Liver (tissue), 9 donors: ENCODE data around the gene LTO1. TPM values are rescaled to one million over a fixed set of nuclear protein-coding genes. Genes with fewer than 3 reads are reported as not detected.

Source experiments
- DNase-seq: peaks from one replicate; pipeline ENCODE4 v3.0.0-alpha.2; 2017; ENCODE audit warnings: low spot score
- H3K27ac ChIP-seq, 2 donors: one replicate each; pipeline ENCODE4 v1.7.0; 2013; ENCODE audit warnings: inconsistent platforms in 2 of 2, low read length in 2 of 2, control low read depth in 1 of 2, low read depth in 1 of 2, mild to moderate bottlenecking in 1 of 2
- H3K27me3 ChIP-seq, 4 donors: one replicate each; pipeline versions ENCODE4 v1.6.1 to v1.7.0; 2013; ENCODE audit warnings: low read length in 3 of 4, inconsistent platforms in 1 of 4, mild to moderate bottlenecking in 1 of 4, moderate library complexity in 1 of 4; ENCODE audit not compliant: control insufficient read depth in 4 of 4, insufficient read depth in 4 of 4
- H3K36me3 ChIP-seq, 4 donors: one replicate each; pipeline versions ENCODE4 v1.6.1 to v1.7.0; 2013; ENCODE audit warnings: low read length in 3 of 4, mild to moderate bottlenecking in 3 of 4, low read depth in 1 of 4, moderate library complexity in 1 of 4; ENCODE audit not compliant: control insufficient read depth in 4 of 4, insufficient read depth in 3 of 4
- H3K4me1 ChIP-seq, 4 donors: one replicate each; pipeline versions ENCODE4 v1.6.1 to v1.7.0; 2013; ENCODE audit warnings: low read length in 3 of 4, mild to moderate bottlenecking in 3 of 4, moderate library complexity in 1 of 4; ENCODE audit not compliant: control insufficient read depth in 4 of 4, insufficient read depth in 4 of 4
- H3K4me3 ChIP-seq, 3 donors: one replicate each; pipeline versions ENCODE4 v1.6.1 to v1.7.0; 2013; ENCODE audit warnings: low read length in 3 of 3, control low read depth in 1 of 3, low read depth in 1 of 3, mild to moderate bottlenecking in 1 of 3
- H3K9ac ChIP-seq, 2 donors: one replicate each; pipeline ENCODE4 v1.7.0; 2013; ENCODE audit warnings: low read length in 2 of 2, mild to moderate bottlenecking in 2 of 2, moderate library complexity in 2 of 2, control low read depth in 1 of 2, low read depth in 1 of 2
- H3K9me3 ChIP-seq, 4 donors: one replicate each; pipeline versions ENCODE4 v1.6.1 to v1.7.0; 2013; ENCODE audit warnings: low read length in 3 of 4; ENCODE audit not compliant: control insufficient read depth in 4 of 4
- ATF3 ChIP-seq: IDR thresholded peaks from 2 replicates; pipeline ENCODE4 v1.6.1; 2016; ENCODE audit warnings: antibody characterized with exemption
- EGR1 ChIP-seq, 2 donors: IDR thresholded peaks; 2 replicates each; pipeline ENCODE4 v1.6.1; 2016 to 2018; ENCODE audit warnings: antibody characterized with exemption in 2 of 2, low read depth in 2 of 2
- FOXA1 ChIP-seq: IDR thresholded peaks from 2 replicates; pipeline ENCODE4 v1.6.1; 2016; ENCODE audit warnings: antibody characterized with exemption
- FOXA2 ChIP-seq: IDR thresholded peaks from 2 replicates; pipeline ENCODE4 v1.6.1; 2016; ENCODE audit warnings: antibody characterized with exemption
- HNF4G ChIP-seq: IDR thresholded peaks from 2 replicates; pipeline ENCODE4 v1.6.1; 2016; ENCODE audit warnings: antibody characterized with exemption
- JUND ChIP-seq, 2 donors: IDR thresholded peaks; 2 replicates each; pipeline ENCODE4 v1.6.1; 2016; ENCODE audit warnings: antibody characterized with exemption in 2 of 2
- NR2F2 ChIP-seq: IDR thresholded peaks from 2 replicates; pipeline ENCODE4 v1.6.1; 2016; ENCODE audit warnings: antibody characterized with exemption
- RAD21 ChIP-seq, 2 donors: IDR thresholded peaks; 2 replicates each; pipeline ENCODE4 v1.6.1; 2016; ENCODE audit warnings: antibody characterized with exemption in 2 of 2, mild to moderate bottlenecking in 2 of 2
- REST ChIP-seq: IDR thresholded peaks from 2 replicates; pipeline ENCODE4 v1.6.1; 2016; ENCODE audit warnings: antibody characterized with exemption, mild to moderate bottlenecking
- RXRA ChIP-seq, 2 donors: IDR thresholded peaks; 2 replicates each; pipeline ENCODE4 v1.6.1; 2017 to 2018; ENCODE audit warnings: antibody characterized with exemption in 2 of 2, mild to moderate bottlenecking in 1 of 2
- SP1 ChIP-seq: IDR thresholded peaks from 2 replicates; pipeline ENCODE4 v1.6.1; 2018; ENCODE audit warnings: antibody characterized with exemption, mild to moderate bottlenecking
- TAF1 ChIP-seq: conservative IDR thresholded peaks from 2 replicates; pipeline ENCODE4 v1.6.1; 2016; ENCODE audit warnings: antibody characterized with exemption, mild to moderate bottlenecking
- WGBS: extraction: QIAGEN DNeasy Blood & Tissue Kit; methylation state at CpG from one replicate; pipeline ENCODE4 v1.1.7; 2013; 5-methylcytosine and 5-hydroxymethylcytosine counted together
- polyA plus RNA-seq, 2 donors: library from polyadenylated mRNA; stranded (reverse) in 1 of 2; unstranded in 1 of 2; fragments of 200-250 nt in 1 of 2; fragments of >200 nt in 1 of 2; fragmentation: Nextera tagmentation in 1 of 2; extraction: Ambion mirVana in 1 of 2; gene quantifications; one replicate each; pipeline versions ENCODE4 v1.2.1 to v1.2.3, GENCODE V29; 2013 to 2015
- total RNA-seq, 2 donors: library from RNA; depleted of rRNA; stranded (reverse); fragments of >200 nt; gene quantifications; one replicate each; pipeline ENCODE4 v1.2.3, GENCODE V29; 2014
- TF ChIP-seq, protein P1 (sequence below): fragments of 150-350 bp; IDR thresholded peaks from 2 replicates; pipeline ENCODE4 v1.5.1; 2017; ENCODE audit warnings: improper control_type of control experiment, low read depth, low read length; ENCODE audit not compliant: missing input control
- TF ChIP-seq, protein P2 (sequence below): IDR thresholded peaks from 2 replicates; pipeline ENCODE4 v1.6.1; 2016; ENCODE audit warnings: antibody characterized with exemption
- TF ChIP-seq, protein P3 (sequence below): IDR thresholded peaks from 2 replicates; pipeline ENCODE4 v1.6.1; 2016; ENCODE audit warnings: antibody characterized with exemption
- donor health status: healthy.
- donor health status: healthy.
- donor health status: healthy.
- donor health status: healthy.
- donor health status: healthy.

LTO1 gene
- total and polyA plus RNA-seq, 4 donors, result 4.9 to 12.3 (median 7.3) TPM

DNA sequence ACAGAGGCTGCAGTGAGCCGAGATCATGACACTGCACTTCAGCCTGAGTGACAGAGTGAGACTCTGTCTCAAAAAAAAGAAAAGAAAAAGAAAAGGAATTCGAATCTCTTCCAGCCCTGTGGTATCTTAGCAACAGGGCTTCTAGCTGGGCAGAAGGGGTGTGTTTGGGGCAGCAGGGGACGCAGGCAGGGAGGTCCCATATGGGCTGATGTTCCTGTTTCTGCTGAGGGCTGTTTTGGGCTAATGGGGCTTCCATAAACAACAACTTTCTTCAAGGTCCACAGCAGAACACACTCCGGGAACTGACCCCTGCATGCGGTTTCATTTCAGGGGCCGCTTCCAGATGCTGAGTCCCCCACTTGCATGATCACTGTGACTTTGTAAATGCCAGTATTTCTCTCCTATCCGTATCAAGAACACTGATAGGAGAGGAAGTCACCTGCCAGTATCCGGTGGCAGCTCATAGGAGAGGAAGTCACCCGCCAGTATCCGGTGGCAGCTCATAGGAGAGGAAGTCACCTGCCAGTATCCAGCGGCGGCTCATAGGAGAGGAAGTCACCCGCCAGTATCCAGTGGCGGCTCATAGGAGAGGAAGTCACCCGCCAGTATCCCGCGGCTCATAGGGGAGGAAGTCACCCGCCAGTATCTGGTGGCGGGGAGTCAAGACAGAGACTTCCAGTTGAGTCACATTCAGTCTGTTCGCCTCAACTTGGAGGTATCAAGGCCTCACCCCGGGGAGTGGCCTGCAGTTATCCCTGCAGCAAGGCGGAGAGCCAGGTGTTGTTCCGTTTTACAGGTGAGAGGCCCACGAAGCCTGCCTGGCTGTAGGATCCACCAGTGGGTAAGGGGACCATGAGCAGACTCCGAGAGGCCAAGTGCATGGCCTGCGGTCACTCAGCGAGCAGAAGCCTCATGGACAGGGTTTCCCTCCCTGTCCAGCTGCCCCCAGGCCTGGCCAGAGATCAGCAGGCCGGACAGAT is 37.0 kb upstream of the LTO1 start:
- Histone ChIP-seq H3K36me3 (no peaks in the 10 kb centered on the region), H3K4me1 (no peaks in the 10 kb centered on the region), H3K4me3 (no peak overlapping the region), H3K9ac (no peak overlapping the region), H3K27me3 (peaks cover 0 to 2% (median 0%) of the 10 kb centered on the region in 4 donors), H3K27ac (no peak overlapping the region), H3K9me3 (no peaks in the 10 kb centered on the region)
- TF ChIP-seq RXRA (IDR thresholded peaks at IDR 0.05), result no peak
- TF ChIP-seq, protein P1, sequence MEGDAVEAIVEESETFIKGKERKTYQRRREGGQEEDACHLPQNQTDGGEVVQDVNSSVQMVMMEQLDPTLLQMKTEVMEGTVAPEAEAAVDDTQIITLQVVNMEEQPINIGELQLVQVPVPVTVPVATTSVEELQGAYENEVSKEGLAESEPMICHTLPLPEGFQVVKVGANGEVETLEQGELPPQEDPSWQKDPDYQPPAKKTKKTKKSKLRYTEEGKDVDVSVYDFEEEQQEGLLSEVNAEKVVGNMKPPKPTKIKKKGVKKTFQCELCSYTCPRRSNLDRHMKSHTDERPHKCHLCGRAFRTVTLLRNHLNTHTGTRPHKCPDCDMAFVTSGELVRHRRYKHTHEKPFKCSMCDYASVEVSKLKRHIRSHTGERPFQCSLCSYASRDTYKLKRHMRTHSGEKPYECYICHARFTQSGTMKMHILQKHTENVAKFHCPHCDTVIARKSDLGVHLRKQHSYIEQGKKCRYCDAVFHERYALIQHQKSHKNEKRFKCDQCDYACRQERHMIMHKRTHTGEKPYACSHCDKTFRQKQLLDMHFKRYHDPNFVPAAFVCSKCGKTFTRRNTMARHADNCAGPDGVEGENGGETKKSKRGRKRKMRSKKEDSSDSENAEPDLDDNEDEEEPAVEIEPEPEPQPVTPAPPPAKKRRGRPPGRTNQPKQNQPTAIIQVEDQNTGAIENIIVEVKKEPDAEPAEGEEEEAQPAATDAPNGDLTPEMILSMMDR, result no peak
- TF ChIP-seq JUND (IDR thresholded peaks at IDR 0.05), result no peak
- TF ChIP-seq, protein P2, sequence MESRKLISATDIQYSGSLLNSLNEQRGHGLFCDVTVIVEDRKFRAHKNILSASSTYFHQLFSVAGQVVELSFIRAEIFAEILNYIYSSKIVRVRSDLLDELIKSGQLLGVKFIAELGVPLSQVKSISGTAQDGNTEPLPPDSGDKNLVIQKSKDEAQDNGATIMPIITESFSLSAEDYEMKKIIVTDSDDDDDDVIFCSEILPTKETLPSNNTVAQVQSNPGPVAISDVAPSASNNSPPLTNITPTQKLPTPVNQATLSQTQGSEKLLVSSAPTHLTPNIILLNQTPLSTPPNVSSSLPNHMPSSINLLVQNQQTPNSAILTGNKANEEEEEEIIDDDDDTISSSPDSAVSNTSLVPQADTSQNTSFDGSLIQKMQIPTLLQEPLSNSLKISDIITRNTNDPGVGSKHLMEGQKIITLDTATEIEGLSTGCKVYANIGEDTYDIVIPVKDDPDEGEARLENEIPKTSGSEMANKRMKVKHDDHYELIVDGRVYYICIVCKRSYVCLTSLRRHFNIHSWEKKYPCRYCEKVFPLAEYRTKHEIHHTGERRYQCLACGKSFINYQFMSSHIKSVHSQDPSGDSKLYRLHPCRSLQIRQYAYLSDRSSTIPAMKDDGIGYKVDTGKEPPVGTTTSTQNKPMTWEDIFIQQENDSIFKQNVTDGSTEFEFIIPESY, result no peak
- TF ChIP-seq, protein P3, sequence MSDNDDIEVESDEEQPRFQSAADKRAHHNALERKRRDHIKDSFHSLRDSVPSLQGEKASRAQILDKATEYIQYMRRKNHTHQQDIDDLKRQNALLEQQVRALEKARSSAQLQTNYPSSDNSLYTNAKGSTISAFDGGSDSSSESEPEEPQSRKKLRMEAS, result no peak
- TF ChIP-seq HNF4G, result no peak
- no peak for TF ChIP-seq EGR1 (IDR thresholded peaks at IDR 0.05; ENCODE audit: low read depth in 2 of 2)
- TF ChIP-seq NR2F2, result no peak
- no peak for TF ChIP-seq TAF1
- no peak for TF ChIP-seq ATF3
- 68% methylated on average over 28 of the region's 28 CpGs for WGBS
- DNase-seq, result no peak

DNA sequence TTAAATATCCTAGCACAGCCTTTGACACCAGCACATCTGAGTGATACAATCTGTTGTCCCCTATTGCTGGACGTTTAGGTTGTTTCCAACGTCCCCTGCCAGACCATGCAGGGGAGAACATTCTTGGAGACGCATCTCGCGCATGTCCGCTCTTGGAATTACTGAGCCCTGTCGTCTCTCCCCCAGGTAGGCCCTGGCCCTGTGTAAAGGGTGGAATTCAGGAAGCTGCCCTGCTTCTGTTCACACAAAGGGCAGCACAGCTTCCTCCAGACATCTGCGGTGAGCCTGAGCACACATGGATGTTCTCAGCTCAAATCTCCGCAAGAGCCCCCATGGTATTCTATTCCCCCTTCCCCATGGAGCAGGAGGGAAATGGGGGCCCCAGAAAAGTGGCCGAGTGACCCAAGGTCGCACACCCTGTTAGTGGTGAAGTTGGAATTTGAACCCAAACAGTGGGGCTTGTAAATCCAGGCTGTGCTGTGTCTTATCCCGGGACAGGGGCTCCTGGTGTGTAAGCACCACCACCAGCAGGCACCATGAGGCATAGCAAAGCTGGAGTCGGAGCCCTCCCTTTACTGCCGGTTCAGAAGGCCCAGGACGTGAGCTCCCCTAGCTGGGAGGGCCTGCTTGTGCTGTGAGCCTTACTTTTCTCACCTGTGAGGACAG is 33.7 kb upstream of the LTO1 start:
- Histone ChIP-seq H3K9me3 (no peaks in the 10 kb centered on the region), H3K4me1 (peaks cover 0 to 10% (median 5%) of the 10 kb centered on the region in 4 donors), H3K27ac (no peak overlapping the region), H3K36me3 (no peaks in the 10 kb centered on the region), H3K27me3 (peaks cover 0 to 6% (median 0%) of the 10 kb centered on the region in 4 donors), H3K4me3 (no peak overlapping the region), H3K9ac (no peak overlapping the region)
- DNase-seq, result no peak
- 73% methylated on average over 15 of the region's 15 CpGs for WGBS
- TF ChIP-seq JUND (IDR thresholded peaks at IDR 0.05), result no peak
- TF ChIP-seq RXRA (IDR thresholded peaks at IDR 0.05), result no peak
- TF ChIP-seq SP1, result no peak
- no peak for TF ChIP-seq REST
- no peak for TF ChIP-seq NR2F2
- no peak for TF ChIP-seq RAD21 (IDR thresholded peaks at IDR 0.05)
- TF ChIP-seq FOXA2, result no peak
- TF ChIP-seq, protein P1, result no peak
- TF ChIP-seq FOXA1, result no peak
- TF ChIP-seq HNF4G, result no peak
